HG03378 (cell line): Measurements from ENCODE around the gene ACOT12.
"Not testable (repeated sequence)": the region's sequence is repeated elsewhere in the genome, so short reads cannot be mapped to it uniquely, and the experiment has no call there.

Experiments used
- ATAC-seq: cut with Tn5 transposase; IDR thresholded peaks from one replicate; pipeline ENCODE4 v1.9.1; 2021; ENCODE audit warnings: mild to moderate bottlenecking, moderate library complexity; ENCODE audit not compliant: unreplicated experiment

The ACOT12 gene

DNA sequence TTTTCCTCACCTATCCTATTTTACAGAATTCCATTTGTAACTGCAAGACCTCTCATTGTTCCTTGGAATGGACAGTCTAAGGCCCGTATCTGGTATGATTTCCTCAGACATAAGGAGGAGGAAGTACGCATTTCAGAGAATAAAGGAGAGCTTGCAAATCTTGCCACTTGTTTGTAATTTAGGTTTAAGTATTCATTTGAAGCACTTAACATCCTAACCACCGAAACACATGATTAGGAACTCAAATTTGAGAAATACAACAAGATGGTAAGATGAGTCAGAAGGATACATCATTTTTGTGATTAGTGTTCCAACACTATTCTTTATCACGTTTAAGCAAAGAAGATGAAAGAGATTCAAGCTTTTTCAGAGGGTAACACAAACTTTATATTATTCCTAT lies 96.4 kb downstream of the ACOT12 start:
- ATAC-seq, result no peak

DNA sequence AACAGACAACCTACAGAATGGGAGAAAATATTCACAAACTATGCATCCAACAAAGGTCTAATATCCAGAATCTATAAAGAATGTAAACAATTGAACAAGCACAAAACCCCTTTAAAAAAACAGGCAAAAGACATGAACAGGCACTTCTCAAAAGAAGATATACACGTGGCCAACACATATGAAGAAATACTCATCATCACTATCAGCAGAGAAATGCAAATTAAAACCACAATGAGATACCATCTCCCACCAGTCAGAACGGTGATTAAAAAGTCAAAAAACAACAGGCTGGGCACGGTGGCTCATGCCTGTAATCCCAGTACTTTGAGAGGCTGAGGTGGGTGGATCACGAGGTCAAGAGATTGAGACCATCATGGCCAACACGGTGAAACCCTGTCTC lies 99.9 kb downstream of the ACOT12 start:
- not testable (repeated sequence) for ATAC-seq

DNA sequence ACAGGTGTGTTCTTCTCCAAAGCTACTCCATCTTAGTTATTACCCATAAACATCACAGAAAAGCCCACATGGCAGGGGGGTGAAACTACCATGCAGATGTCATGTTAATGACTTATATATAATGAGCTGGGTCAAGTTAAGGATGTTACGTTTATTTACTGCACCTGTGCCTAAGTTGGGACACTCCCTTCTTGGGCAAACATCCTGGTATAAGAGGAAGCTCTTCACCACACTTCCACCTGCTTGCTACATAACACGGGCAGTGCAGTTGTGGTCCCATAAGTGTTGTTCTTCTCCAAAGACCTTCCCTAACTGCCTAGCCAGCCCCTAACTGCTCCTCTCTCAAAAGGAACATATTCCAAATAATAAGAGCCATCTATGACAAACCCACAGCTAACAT lies 101.8 kb downstream of the ACOT12 start:
- no peak for ATAC-seq

DNA sequence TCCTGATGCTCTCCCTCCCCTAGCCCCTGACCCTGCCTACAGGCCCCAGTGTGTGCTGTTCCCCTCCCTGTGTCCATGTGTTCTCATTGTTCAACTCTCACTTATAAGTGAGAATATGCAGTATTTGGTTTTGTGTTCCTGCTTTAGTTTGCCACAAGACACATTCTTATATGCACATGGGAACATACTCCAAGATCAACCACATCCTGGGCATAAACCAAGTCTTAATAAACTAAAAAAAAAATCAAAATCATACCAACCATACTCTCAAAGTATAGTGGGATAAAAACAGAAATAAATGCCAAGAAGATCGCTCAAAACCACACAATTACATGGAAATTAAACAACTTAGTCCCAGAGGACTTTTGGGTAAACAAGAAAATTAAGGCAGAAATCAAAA lies 103.8 kb downstream of the ACOT12 start:
- no peak for ATAC-seq

DNA sequence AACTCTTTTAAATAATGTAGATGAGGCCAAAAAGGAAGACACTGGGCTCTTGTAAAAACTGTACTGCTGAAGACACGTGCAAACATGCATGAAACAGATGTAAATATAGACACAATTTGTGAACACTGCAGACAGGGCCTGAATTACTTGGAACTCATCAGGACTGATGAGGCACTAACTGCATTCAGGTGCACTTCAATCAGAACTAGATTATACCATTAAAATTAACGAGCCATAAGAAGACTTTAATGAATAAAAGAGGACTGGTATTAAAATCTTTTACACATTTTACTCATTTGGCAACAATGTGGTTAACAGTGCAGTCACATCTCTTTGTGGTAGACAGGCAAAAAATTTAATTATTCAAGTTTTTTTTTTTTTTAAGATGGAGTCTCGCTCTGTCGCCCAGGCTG lies 105.9 kb downstream of the ACOT12 start:
- peak; percentile 31 for ATAC-seq

DNA sequence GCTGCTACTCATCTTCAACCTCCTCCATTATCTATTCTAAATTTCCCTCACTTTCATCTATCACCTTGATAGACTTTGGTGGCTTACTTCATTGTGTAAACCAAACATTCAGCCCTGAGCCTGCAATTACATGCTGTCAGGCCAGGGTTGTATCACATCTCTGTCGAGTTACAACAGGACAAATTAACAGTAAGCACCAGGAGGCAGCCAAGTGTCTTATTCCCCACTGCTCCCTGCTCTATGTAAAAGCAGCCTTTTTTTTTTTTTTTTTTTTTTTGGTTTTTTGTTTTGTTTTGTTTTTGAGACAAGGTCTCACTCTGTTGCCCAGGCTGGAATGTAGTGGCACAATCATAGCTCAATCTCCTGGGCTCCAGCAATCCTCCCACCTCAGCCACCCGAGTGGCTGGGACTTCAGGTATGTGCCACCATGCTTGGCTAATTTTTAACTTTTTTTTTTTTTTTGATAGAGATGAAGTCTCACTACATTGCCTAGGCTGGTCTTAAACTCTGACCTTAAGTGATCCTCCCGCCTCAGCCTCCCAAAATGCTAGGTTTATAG lies 107.8 kb downstream of the ACOT12 start:
- ATAC-seq, result no peak

DNA sequence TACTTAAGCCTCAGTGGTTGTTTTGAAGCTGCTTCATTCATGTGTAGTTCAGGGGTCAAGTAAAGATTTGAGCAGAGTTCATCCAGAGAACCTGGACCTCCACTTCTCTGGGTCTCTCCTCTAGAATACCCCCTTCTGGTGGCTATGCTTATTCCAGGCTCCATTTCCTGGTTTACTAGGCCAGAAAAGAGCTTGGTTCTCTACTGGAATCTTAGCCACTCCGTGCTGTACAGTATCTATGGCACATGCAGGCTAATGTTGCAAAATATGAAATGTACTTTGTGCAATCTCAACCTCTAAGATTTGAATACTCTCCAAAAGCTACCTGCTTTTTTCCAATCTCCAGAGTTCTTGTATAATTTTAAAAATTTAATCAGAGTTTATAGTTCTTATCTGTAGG lies 110.0 kb downstream of the ACOT12 start:
- no peak for ATAC-seq
